ENCODE measurements around the gene STUM. TPM values are rescaled to one million over a fixed set of nuclear protein-coding genes. Genes with fewer than 3 reads are reported as not detected.

STUM gene
- total RNA-seq, 4 donors from 2014 or later, result 0.15 to 3.2 (median 0.34) TPM

DNA sequence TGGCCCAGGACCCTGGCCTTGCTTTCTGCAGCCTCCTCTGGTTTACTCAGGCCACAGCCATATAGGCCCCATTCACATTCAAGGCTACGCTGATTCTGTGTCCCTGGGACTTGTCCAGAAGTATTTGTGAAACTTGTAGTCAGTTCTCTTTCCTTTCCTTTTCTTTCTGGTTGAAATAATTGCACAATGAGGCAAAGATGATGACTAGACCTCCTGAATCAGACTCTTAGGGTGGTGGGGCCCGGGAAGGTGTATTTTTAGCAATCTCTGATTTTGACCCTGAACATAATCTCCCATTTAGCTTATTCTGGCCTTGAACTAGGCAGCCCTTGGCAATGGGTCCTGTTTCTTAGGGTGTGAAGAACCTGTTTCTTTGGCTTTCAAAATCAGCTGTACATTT, 39.9 kb downstream of the STUM start:
- H3K9me3 ChIP-seq, result no peaks in the 10 kb centered on the region
- peaks cover 0 to 13% (median 4%) of the 10 kb centered on the region in 3 donors for H3K4me1 ChIP-seq
- H3K36me3 ChIP-seq, result no peaks in the 10 kb centered on the region
- 62 to 84% methylated on average over 2 of the region's 2 CpGs for WGBS, 2 donors
- no peak for TF ChIP-seq POLR2A (IDR thresholded peaks at IDR 0.05)
- TF ChIP-seq, protein P1, sequence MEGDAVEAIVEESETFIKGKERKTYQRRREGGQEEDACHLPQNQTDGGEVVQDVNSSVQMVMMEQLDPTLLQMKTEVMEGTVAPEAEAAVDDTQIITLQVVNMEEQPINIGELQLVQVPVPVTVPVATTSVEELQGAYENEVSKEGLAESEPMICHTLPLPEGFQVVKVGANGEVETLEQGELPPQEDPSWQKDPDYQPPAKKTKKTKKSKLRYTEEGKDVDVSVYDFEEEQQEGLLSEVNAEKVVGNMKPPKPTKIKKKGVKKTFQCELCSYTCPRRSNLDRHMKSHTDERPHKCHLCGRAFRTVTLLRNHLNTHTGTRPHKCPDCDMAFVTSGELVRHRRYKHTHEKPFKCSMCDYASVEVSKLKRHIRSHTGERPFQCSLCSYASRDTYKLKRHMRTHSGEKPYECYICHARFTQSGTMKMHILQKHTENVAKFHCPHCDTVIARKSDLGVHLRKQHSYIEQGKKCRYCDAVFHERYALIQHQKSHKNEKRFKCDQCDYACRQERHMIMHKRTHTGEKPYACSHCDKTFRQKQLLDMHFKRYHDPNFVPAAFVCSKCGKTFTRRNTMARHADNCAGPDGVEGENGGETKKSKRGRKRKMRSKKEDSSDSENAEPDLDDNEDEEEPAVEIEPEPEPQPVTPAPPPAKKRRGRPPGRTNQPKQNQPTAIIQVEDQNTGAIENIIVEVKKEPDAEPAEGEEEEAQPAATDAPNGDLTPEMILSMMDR (IDR thresholded peaks at IDR 0.05), result no peak
- intact Hi-C loops (cut with DNase I), result no loop called here
- no peak for DNase-seq
- peak overlapping the region in 2 of 4 donors; percentile 50 to 53 for H3K27ac ChIP-seq
- H3K27me3 ChIP-seq, result no peaks in the 10 kb centered on the region
- H3K4me3 ChIP-seq, result no peak overlapping the region

DNA sequence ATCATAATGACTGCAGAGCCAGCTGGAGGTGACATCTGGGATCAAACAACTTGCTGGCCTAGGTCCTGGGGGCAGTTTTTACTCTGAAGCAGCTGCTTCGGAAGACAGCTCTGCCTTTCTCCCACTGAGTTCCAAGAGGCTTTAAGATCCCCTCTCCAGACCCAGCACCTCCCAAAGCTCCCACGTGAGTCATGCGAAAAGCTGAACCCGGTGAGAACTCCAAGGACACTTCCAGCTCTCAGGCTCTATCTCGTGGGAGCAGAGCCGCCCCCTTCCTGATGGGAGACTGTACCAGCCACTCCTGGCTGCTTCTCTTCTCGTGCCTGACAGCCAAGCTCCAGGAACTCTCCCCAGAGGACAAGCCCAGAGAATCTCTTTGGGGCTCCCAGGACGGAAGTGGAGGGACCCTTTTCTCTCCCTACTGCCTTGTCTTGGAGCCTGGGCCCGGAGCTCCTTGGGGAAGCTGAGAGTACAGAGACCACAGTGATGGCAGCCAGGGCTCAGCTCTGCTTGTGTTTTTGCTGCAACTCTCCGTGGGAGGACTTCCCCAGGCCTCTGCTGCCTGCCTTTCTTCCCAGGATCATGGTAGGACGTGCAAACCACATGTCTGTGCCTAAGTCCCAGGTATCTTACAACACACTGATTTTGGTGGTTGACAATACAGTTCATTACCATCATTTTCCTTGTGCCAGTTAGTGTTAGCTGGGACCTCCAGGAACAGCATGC, 40.6 kb downstream of the STUM start:
- TF ChIP-seq, protein P1 (IDR thresholded peaks at IDR 0.05), result no peak
- no peak for TF ChIP-seq POLR2A (IDR thresholded peaks at IDR 0.05)
- H3K36me3 ChIP-seq, result no peaks in the 10 kb centered on the region
- peak overlapping the region in 2 of 4 donors; percentile 50 to 53 for H3K27ac ChIP-seq
- H3K4me1 ChIP-seq, result peaks cover 0 to 13% (median 4%) of the 10 kb centered on the region in 3 donors
- H3K9me3 ChIP-seq, result no peaks in the 10 kb centered on the region
- no peak for DNase-seq
- 67 to 69% methylated on average over 1 to 10 of the region's 11 CpGs for WGBS, 2 donors
- intact Hi-C loops (cut with DNase I), result no loop called here
- no peak overlapping the region for H3K4me3 ChIP-seq
- H3K27me3 ChIP-seq, result no peaks in the 10 kb centered on the region

GRCh38 chr1:226590614-226591013, 42.0 kb downstream of the STUM start:
- Histone ChIP-seq H3K4me1 (peaks cover 0 to 13% (median 4%) of the 10 kb centered on the region in 3 donors), H3K36me3 (no peaks in the 10 kb centered on the region), H3K9me3 (no peaks in the 10 kb centered on the region), H3K27me3 (no peaks in the 10 kb centered on the region), H3K27ac (no peak overlapping the region), H3K4me3 (no peak overlapping the region)
- no peak for DNase-seq
- TF ChIP-seq POLR2A (IDR thresholded peaks at IDR 0.05), result no peak
- TF ChIP-seq, protein P1 (IDR thresholded peaks at IDR 0.05), result no peak
- 91 to 93% methylated on average over 7 of the region's 7 CpGs for WGBS, 2 donors
- intact Hi-C loops (cut with DNase I), result no loop called here

DNA sequence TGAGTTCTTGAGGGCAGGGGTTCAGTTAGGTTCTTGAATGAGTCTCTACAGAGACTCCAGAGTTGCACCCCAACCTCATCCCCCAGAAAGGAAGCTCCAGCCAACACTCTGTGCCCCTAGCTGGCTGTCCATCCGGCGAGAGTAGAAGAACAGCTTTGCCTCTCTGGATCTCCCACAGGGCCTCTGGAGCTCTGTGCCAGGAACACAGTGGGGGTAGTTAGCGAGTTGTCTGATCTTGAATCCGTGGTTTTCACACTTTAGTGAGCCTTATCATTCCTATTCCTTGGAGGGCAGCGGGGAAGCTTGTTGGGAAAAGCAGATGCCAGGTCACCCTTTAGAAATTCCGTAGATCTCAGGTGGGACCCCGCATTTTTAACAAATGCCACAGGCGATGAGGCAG, 45.0 kb downstream of the STUM start:
- DNase-seq, result no peak
- H3K4me1 ChIP-seq, result peaks cover 0 to 8% (median 4%) of the 10 kb centered on the region in 3 donors
- H3K4me3 ChIP-seq, result no peak overlapping the region
- 61 to 70% methylated on average over 4 to 6 of the region's 8 CpGs for WGBS, 2 donors
- no peaks in the 10 kb centered on the region for H3K36me3 ChIP-seq
- H3K9me3 ChIP-seq, result no peaks in the 10 kb centered on the region
- no peak overlapping the region for H3K27ac ChIP-seq
- no peaks in the 10 kb centered on the region for H3K27me3 ChIP-seq
- intact Hi-C loops (cut with DNase I), result no loop called here
- TF ChIP-seq, protein P1 (IDR thresholded peaks at IDR 0.05), result no peak
- TF ChIP-seq POLR2A (IDR thresholded peaks at IDR 0.05), result no peak

DNA sequence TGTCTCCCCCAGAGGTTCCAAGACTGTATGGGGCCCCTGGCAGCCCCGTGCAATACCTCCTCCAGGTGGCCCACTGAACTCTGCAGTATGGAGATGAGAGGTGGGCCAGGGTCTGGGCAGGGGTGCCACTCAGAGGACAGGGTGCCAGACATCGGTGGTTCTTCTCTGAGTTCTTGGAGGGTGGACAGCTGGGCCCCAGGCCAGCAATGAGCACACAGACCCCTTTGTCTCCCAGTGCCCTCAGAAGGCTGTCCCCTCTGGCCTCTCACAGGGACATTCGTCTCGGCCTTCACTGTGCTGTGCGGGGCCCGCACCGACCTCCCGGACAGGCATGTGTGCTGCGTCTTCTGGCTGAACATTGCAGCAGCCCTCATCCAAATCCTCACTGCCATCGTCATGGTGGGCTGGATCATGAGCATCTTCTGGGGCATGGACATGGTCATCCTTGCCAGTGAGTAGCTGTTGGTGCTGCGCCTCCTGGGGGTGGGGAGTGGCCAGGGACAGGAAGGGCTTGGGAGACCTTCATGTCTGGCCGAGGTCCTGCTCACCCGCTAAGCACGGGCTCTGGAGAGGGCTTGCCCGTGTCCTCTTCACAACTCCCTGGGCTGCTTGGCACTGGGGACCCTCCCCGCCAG, 48.1 kb downstream of the STUM start:
- no peaks in the 10 kb centered on the region for H3K27me3 ChIP-seq
- H3K36me3 ChIP-seq, result no peaks in the 10 kb centered on the region
- no peak for TF ChIP-seq POLR2A (IDR thresholded peaks at IDR 0.05)
- TF ChIP-seq, protein P1 (IDR thresholded peaks at IDR 0.05), result no peak
- no peak for DNase-seq
- 85 to 95% methylated on average over 6 to 7 of the region's 16 CpGs for WGBS, 2 donors
- intact Hi-C loops (cut with DNase I), result no loop called here
- H3K4me3 ChIP-seq, result no peak overlapping the region
- H3K4me1 ChIP-seq, result no peaks in the 10 kb centered on the region
- H3K9me3 ChIP-seq, result no peaks in the 10 kb centered on the region
- no peak overlapping the region for H3K27ac ChIP-seq
